Mesenteric fat pad (tissue), 1 donor: ENCODE measurements around the gene METTL1. TPM values are rescaled to one million over a fixed set of nuclear protein-coding genes. Genes with fewer than 3 reads are reported as not detected.
"Not testable (repeated sequence)": the region's sequence is repeated elsewhere in the genome, so short reads cannot be mapped to it uniquely, and the experiment has no call there.

Experiments
- DNase-seq: peaks from one replicate; pipeline ENCODE4 v3.0.0-alpha.2; 2020; ENCODE audit warnings: low spot score
- total RNA-seq: library from RNA; stranded (reverse); fragmentation: NEBNext Ultra II Directional; extraction: Animal tissue kit (Norgen Biotek cat#: 25700); gene quantifications from one replicate; pipeline ENCODE4 v1.2.1, GENCODE V29; 2021
- donor health status: DM: yes; HTN: yes; CAD: no.

The METTL1 gene
- total RNA-seq, 1 donor from 2014 or later = 32.8 TPM

DNA sequence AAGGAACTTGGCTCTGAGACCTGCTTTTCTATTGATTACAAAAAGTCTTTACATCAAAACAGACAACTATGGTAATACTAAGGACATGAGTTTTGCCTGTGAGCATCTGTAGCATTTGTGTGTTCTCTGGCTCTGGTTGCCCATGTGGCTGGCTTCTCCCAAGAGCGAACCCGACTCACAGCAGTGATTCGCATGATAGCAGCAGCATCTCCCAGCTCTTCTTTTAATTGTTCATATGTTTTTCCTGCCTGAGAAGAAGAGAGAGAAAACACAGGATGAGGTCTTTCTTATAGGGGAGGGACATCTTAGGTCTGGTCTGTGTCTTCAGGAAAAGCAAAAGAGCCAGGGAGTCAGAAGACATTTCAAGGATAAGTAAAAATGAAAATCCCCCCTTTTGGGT, 29.1 kb upstream of the METTL1 start:
- no peak for DNase-seq

- DNase-seq = no peak
These were observed 26.0 kb upstream of the METTL1 start for GRCh38 chr12:57797933-57798332.

DNA sequence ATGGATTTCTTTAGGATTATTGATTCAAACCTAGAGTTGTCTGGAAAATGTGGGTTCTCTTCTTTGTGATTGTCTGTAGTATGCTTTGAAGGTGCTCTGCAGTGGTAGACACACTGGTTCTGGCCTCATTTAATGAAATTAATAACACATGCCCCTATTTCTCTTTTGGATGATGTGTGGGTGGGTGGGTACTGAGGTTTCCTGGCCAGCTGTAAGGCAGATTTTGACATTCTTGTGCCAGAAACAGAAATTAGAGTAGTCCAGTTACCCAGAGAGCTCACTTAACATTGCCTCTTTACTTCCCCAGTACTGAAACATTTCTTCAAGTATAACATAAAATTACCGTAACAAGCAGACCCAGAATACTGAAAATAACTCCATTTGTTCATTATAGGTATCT, 25.1 kb upstream of the METTL1 start:
- DNase-seq = no peak

- no peak for DNase-seq
These were observed 23.4 kb upstream of the METTL1 start for GRCh38 chr12:57795354-57795753.

GRCh38 chr12:57793920-57794319, 22.0 kb upstream of the METTL1 start:
- no peak for DNase-seq

GRCh38 chr12:57783861-57784260, 12.0 kb upstream of the METTL1 start:
- no peak for DNase-seq

GRCh38 chr12:57783466-57783801, 11.5 kb upstream of the METTL1 start:
- no peak for DNase-seq

DNA sequence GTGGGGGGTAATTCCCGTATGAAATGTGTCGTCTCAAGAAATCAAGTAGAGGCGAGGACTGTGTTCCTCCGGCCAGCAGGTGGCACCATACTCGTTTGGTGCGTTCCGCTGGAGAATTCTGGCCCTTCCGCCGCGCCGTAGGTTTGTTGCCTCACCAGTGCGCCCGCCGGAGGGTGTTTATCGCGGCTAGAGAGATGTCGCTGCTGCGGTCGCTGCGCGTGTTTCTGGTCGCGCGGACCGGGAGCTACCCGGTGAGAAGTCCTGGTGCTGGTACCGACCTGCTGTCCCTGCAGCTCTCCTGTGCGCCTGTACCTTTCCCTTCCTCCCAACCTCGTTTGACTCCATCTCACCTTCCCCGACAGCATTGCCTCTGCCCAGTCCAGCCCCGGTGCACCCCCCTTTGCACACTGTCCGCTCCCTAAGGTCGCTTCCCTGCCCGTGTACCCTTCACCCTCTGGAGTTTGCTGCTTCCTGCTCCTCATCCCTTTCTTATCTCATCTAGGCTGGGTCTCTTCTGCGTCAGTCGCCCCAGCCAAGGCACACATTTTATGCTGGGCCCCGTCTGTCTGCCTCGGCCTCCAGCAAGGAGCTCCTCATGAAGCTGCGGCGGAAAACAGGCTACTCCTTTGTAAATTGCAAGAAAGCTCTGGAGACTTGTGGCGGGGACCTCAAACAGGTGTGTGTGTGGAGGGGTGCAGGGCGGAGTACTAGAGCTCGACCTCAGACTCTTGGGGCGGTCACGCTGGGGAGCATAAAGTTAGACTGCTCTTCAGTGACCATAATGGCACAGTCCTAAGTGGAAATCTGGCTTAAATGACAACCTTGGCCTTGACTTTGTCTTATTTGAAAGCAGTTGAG, 10.9 kb upstream of the METTL1 start, which contains the start of gene TSFM:
Gene TSFM, plus strand, starts transcription at position 180 of the 858 bp plus-strand sequence. Its CDS starts 15 bp downstream, at position 195.
- DNase-seq = peak; percentile 98

DNA sequence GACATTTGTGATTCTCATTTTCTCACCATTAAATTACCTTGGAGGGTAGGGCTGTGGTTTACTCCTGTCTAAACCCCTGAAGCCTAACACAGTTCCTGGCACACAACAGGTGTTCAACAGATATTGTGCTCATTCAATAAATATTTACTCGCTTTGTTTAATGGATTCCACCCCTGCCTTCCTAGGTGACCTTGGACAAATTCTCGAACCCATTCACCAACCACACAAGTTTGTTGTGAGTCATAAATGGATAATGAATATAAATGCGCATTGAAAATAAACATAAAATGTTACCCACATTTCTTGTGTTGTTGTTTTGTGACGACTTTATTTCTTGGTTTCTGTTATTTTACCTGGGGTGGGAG, 10.3 kb upstream of the METTL1 start:
- DNase-seq = no peak

DNA sequence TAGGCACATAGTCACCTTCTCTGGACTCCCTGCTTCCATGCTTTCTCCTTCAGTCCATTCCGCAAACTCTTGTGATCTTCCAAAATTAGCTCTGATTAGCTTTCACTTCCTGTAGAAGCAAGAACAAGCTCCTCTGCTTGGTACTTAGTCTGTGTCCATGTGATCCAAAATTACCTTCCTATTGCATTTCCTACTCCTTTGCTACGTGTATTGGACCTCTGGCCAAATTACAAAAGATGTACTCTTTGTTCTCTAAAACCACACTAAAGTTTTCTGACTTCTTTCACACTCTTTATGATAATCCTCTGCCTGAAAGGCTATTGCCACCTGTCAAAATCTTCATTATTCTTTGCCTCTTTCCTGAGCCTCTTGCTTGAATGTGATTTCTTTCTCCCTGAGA, 9.9 kb upstream of the METTL1 start:
- DNase-seq = no peak

- no peak for DNase-seq
These were observed 9.3 kb upstream of the METTL1 start for GRCh38 chr12:57781244-57781643.

DNA sequence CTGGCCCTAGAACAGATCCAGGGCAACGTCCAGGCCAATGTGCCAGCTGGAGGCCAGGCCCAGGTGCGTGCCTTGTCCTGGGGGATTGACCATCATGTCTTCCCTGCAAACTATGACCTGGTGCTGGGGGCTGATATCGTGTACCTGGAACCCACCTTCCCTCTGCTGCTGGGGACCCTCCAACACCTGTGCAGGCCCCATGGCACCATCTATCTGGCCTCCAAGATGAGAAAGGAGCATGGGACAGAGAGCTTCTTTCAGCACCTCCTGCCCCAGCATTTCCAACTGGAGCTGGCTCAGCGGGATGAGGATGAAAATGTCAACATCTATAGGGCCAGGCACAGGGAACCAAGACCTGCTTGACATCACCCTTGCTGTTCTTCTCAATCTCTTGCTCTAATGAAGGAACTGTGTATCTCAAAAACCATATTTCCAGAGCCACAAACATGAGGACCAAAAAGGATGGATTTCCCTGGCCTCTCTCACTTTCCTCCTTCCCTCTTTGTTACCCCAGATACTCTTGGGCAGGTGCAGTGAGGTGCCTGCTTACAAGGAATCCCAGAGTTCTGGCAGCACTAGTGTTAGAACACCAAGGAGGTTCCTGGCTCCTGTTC, 8.5 kb upstream of the METTL1 start:
- no peak for DNase-seq

GRCh38 chr12:57779736-57780135, 7.8 kb upstream of the METTL1 start:
- no peak for DNase-seq

DNA sequence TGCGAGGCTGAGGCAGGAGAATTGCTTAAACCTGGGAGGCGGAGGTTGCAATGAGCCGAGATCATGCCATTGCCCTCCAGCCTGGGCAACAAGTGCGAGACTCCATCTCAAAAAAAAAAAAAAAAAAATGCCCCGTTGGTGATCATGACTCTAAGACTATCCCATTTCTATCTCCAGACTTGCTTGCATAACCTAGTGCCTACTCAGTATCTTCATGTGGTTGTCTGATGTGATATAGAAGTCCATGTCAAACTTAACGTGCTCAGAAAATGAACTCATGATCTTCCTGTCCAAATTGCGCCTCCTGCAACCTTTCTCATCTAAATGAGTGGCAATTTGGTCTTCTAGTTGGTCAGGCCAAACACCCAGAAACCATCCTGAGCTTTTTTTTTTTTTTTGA, 6.0 kb upstream of the METTL1 start:
- no peak for DNase-seq

GRCh38 chr12:57777367-57777766, 5.5 kb upstream of the METTL1 start:
- DNase-seq = no peak

GRCh38 chr12:57776247-57776587, 4.3 kb upstream of the METTL1 start:
- no peak for DNase-seq

DNA sequence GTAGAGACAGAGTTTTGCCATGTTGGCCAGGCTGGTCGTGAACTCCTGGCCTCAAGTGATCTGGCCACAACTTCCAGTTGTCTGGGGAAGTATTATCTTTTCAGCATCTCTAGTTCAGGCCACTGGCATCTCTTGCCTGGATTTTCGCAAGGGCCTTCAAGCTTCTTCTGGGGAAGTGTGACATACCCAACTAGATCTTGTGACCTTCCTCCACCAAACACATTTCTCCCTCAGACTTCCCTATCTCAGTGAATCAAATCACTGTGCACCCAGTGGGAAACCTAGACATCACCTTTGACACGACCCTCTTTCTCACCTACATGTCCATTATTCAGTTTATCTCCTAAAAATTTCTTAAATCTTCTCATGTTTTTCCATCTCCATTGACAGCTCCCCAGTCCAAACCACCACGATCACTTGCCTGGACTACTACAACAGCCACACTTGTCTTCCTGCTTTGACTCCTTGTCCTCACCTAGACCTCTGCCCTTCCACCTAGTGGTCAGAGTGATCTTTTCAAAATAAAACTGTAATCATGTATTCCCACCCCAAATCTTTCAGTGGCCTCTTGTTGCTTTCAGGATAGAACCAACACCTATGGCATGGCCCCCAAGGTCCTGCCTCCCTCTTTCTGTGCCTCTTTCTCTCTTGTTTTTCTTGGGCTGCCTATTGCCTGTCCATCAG, 3.8 kb upstream of the METTL1 start:
- DNase-seq = no peak

DNA sequence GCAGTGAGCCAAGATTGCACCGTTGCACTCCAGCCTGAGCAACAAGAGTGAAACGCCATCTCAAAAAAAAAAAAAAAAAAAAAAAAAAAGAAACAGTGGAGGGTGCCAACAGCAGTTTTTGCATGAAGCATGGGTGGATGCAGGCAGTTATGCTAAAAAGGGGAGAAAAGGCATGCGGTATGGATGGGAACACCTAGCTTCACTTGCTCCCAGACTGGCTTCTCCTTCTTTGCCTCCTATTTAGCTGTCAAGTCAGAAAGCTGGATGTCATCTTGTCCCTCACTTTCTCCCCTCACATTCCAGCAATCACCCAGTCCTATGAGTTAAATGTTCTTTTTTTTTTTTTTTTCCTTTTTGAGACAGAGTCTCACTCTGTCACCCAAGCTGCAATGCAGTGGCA, 3.1 kb upstream of the METTL1 start:
- DNase-seq = no peak

DNA sequence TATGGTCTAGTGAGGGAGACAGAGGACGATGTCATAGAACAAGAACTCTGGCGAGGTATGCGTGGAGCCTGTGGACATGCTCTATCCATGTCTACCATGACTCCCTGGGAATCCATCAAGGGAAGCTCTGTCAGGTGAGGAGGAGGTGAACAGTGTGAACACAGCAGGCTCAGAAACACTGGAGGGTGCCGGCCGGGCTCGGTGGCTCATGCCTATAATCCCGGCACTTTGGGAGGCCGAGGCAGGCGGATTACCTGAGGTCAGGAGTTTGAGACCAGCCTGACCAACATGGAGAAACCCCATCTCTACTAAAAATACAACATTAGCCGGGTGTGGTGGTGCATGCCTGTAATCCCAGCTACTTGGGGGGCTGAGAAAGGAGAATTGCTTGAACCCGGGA, 2.7 kb upstream of the METTL1 start:
- DNase-seq = not testable (repeated sequence)

- DNase-seq = peak; percentile 91
These were observed 771 bp upstream of the METTL1 start, which contains the start of gene EEF1AKMT3 for GRCh38 chr12:57772429-57773322. Gene EEF1AKMT3, plus strand, starts transcription at chr12:57772614. Its CDS starts 111 bp downstream, at chr12:57772725.

GRCh38 chr12:57771236-57771872, 551 bp downstream of the METTL1 start:
- peak; percentile 92 for DNase-seq
